ENCODE measurements around the gene SPAG9. TPM values are rescaled to one million over a fixed set of nuclear protein-coding genes. Genes with fewer than 3 reads are reported as not detected.

The SPAG9 gene
- polyA plus RNA-seq, 1 donor from 2014 or later = 201 TPM

DNA sequence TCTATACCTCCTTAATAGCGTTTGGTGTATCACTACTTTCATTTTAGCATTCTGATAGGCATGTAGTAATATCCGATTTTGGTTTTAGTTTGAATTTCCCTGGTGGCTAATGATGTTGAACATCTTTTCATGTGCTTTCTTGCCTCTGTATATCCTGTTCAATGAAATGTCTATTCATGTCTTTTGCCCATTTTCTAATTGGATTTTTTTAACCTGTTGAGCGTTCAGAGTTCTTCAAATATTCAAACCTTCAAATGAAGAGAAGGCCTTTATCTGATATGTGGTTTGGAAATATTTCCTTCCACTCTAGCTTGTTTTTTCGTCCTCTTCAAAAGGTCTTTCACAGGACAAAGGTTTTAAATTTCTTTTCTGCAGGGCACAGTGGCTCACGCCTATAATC is 30.3 kb upstream of the SPAG9 start:
- H3K9me3 ChIP-seq (ENCODE audit: low read length) = no peaks in the 10 kb centered on the region
- no peak overlapping the region for H3K4me2 ChIP-seq (ENCODE audit: low read length)
- no peaks in the 10 kb centered on the region for H3K36me3 ChIP-seq (ENCODE audit: insufficient read depth, low read length)
- no peaks in the 10 kb centered on the region for H4K20me1 ChIP-seq (ENCODE audit: insufficient read depth)
- H3K9ac ChIP-seq (ENCODE audit: low read length) = no peak overlapping the region
- no peak overlapping the region for H2AFZ ChIP-seq (ENCODE audit: low read depth, low read length)
- H3F3A ChIP-seq (ENCODE audit: insufficient read depth, low read length, poor library complexity, severe bottlenecking) = no peaks in the 10 kb centered on the region
- no peaks in the 10 kb centered on the region for H3K27me3 ChIP-seq (ENCODE audit: insufficient read depth, low read depth, low read length)
- no peak overlapping the region for H3K27ac ChIP-seq (ENCODE audit: low read length)
- peaks cover 18% of the 10 kb centered on the region for H3K79me2 ChIP-seq (replicated peaks; ENCODE audit: insufficient read depth, low read length)
- H3K9me2 ChIP-seq (ENCODE audit: insufficient read depth, low read length) = no peaks in the 10 kb centered on the region
- no peak overlapping the region for H3K4me3 ChIP-seq (ENCODE audit: low read length)
- TF ChIP-seq SMC3 (conservative IDR thresholded peaks at IDR 0.05; ENCODE audit: poor library complexity) = no peak
- TF ChIP-seq RAD21 (conservative IDR thresholded peaks at IDR 0.05) = no peak
- no peak for TF ChIP-seq MXI1 (conservative IDR thresholded peaks at IDR 0.05; ENCODE audit: poor library complexity, severe bottlenecking)
- TF ChIP-seq EP300 (conservative IDR thresholded peaks at IDR 0.05; ENCODE audit: poor library complexity, severe bottlenecking) = no peak
- TF ChIP-seq CTCF (IDR thresholded peaks at IDR 0.05; ENCODE audit: poor library complexity, severe bottlenecking) = no peak
- no peak for TF ChIP-seq TAF1 (IDR thresholded peaks at IDR 0.05; ENCODE audit: low read depth)
- no peak for TF ChIP-seq REST (IDR thresholded peaks at IDR 0.05; ENCODE audit: borderline replicate concordance)
- no peak for TF ChIP-seq POLR2AphosphoS5 (IDR thresholded peaks at IDR 0.05)
- TF ChIP-seq EZH2 (IDR thresholded peaks at IDR 0.05; ENCODE audit: borderline replicate concordance, insufficient read depth, low read length, poor library complexity, severe bottlenecking) = no peak

- H3F3A ChIP-seq (ENCODE audit: insufficient read depth, low read length, poor library complexity, severe bottlenecking) = no peaks in the 10 kb centered on the region
- H3K79me2 ChIP-seq (replicated peaks; ENCODE audit: insufficient read depth, low read length) = peaks cover under 1% of the 10 kb centered on the region
- H3K27ac ChIP-seq (ENCODE audit: low read length) = no peak overlapping the region
- H3K4me2 ChIP-seq (ENCODE audit: low read length) = no peak overlapping the region
- H3K9me2 ChIP-seq (ENCODE audit: insufficient read depth, low read length) = no peaks in the 10 kb centered on the region
- H3K27me3 ChIP-seq (ENCODE audit: insufficient read depth, low read depth, low read length) = no peaks in the 10 kb centered on the region
- H4K20me1 ChIP-seq (ENCODE audit: insufficient read depth) = no peaks in the 10 kb centered on the region
- TF ChIP-seq REST (IDR thresholded peaks at IDR 0.05; ENCODE audit: borderline replicate concordance) (no peak), CTCF (IDR thresholded peaks at IDR 0.05; ENCODE audit: poor library complexity, severe bottlenecking) (no peak), TAF1 (IDR thresholded peaks at IDR 0.05; ENCODE audit: low read depth) (no peak), EP300 (conservative IDR thresholded peaks at IDR 0.05; ENCODE audit: poor library complexity, severe bottlenecking) (no peak), POLR2AphosphoS5 (IDR thresholded peaks at IDR 0.05) (no peak), RAD21 (conservative IDR thresholded peaks at IDR 0.05) (no peak), SMC3 (conservative IDR thresholded peaks at IDR 0.05; ENCODE audit: poor library complexity) (no peak), EZH2 (IDR thresholded peaks at IDR 0.05; ENCODE audit: borderline replicate concordance, insufficient read depth, low read length, poor library complexity, severe bottlenecking) (no peak), MXI1 (conservative IDR thresholded peaks at IDR 0.05; ENCODE audit: poor library complexity, severe bottlenecking) (no peak)
- no peak overlapping the region for H3K9ac ChIP-seq (ENCODE audit: low read length)
- H3K36me3 ChIP-seq (ENCODE audit: insufficient read depth, low read length) = no peaks in the 10 kb centered on the region
- no peaks in the 10 kb centered on the region for H3K9me3 ChIP-seq (ENCODE audit: low read length)
- H2AFZ ChIP-seq (ENCODE audit: low read depth, low read length) = no peak overlapping the region
- no peak overlapping the region for H3K4me3 ChIP-seq (ENCODE audit: low read length)
These were observed 28.5 kb upstream of the SPAG9 start for GRCh38 chr17:51149163-51149562.

All from neural cell (in vitro differentiated cells).